ENCODE measurements around the gene KRT2.

Gene KRT2

DNA sequence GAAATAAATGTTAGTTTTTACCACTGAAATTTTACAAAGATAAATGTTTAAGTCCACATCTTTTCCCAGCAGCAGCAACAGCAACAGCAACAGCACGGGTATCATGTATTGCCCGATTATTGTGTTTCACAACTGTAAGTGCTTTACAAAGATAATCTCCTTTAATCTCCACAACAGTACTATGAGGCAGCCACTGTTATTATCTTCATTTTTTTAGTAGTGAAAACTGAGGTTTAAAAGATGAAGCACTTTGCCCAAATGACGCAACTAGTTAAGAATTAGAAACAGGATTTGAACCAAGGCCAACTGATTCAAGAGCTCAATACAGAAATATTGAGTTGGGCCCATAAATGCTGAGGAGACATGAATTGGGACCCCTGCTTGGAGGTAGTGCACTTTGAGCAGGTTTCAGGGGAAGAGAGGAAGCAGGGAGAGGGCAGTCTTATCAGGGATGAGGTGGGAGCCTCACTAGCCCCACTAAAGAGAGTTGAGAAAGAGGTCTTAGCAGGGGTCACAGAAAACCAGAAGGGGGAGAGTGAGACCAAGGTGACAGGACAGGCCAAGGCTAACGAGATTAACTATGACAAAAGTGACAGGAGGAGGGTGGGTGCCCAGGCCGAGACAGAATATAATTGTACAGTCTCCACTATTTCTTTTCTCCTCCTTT is 15.3 kb downstream of the KRT2 start:
- no peak overlapping the region for H3K4me3 ChIP-seq (ENCODE audit: low read length)
- peak; percentile 11 for DNase-seq (ENCODE audit: low read depth)
- TF ChIP-seq, protein P1, sequence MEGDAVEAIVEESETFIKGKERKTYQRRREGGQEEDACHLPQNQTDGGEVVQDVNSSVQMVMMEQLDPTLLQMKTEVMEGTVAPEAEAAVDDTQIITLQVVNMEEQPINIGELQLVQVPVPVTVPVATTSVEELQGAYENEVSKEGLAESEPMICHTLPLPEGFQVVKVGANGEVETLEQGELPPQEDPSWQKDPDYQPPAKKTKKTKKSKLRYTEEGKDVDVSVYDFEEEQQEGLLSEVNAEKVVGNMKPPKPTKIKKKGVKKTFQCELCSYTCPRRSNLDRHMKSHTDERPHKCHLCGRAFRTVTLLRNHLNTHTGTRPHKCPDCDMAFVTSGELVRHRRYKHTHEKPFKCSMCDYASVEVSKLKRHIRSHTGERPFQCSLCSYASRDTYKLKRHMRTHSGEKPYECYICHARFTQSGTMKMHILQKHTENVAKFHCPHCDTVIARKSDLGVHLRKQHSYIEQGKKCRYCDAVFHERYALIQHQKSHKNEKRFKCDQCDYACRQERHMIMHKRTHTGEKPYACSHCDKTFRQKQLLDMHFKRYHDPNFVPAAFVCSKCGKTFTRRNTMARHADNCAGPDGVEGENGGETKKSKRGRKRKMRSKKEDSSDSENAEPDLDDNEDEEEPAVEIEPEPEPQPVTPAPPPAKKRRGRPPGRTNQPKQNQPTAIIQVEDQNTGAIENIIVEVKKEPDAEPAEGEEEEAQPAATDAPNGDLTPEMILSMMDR (conservative IDR thresholded peaks at IDR 0.05; ENCODE audit: low read depth, low read length) = no peak

DNA sequence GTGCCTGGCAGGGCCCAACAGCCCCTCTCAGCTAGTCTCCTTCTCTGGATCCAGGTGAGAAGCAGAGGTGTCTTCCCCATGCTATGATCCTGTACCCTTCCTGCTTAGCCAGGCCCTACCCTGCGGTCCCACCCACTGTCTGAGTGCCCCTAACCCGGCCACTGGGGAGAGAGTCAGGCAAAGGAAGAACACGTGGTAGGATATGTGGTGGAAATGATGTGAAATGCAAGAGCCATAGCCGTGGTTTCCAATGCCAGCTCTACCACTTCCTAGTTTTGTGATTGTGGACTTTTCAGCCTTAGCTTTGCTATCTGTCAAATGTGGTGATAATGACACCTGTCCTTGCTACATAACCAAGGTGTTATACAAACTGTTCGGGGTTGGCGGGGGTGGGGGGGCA is 15.8 kb downstream of the KRT2 start:
- DNase-seq (ENCODE audit: low read depth) = no peak
- H3K4me3 ChIP-seq (ENCODE audit: low read length) = no peak overlapping the region
- TF ChIP-seq, protein P1 (conservative IDR thresholded peaks at IDR 0.05; ENCODE audit: low read depth, low read length) = no peak

DNA sequence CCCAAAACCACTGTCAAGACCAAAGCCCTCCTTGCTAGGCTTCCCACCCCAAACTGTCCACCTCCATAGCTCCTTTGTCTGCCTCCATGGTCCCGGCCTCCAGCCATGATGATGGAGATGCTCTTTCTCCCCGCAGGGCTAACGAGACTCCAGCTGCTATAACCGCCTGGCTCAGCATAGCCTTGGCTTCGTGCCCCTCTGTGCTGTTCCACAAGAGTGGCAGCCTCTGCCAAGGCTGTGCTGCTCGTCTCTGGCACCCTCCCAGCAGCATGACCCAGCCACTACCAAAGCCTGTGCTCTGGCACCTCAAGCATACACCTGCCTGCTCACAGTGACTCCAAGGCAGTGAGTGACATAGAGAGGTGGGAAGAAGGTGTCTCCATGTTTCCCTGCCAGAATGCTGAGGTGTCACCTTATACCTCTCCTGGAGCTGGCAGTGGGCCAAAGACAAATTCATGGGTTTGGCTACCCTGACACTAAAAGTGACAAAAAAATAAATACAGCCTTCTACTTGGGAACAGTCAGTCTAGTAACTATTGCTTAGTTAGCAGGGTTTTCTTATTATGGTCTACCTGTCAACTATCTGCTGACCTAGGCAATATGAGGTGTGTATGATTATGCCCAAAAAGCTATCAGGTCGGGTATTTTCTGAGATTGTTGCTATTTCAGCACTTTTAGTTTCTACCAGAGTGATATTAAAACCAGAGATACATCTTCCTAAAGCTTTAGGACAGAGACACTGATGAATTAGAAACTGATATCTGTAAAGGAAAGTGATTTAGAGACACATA is 17.6 kb downstream of the KRT2 start:
- no peak overlapping the region for H3K4me3 ChIP-seq (ENCODE audit: low read length)
- no peak for DNase-seq (ENCODE audit: low read depth)
- TF ChIP-seq, protein P1 (conservative IDR thresholded peaks at IDR 0.05; ENCODE audit: low read depth, low read length) = no peak

DNA sequence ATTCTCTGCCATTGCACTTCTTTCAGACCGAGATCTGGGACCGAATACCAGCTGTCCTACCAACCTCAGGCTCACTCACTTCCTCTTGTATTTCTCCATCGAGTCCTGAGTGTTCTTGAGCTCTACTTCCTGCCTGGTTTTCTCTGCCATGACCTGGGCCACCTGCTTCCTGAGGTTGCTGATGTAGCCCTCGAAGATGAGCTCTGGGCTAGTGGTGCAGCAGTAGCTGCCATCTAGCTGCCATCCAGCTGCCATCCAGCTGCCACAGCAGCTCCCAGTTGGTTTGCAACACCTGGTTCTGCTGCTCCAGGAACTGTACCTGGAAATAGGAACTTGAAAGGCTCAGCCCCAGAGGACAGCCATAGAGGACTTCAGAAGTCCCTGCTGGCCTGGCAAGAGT is 18.6 kb downstream of the KRT2 start:
- no peak for DNase-seq (ENCODE audit: low read depth)

DNA sequence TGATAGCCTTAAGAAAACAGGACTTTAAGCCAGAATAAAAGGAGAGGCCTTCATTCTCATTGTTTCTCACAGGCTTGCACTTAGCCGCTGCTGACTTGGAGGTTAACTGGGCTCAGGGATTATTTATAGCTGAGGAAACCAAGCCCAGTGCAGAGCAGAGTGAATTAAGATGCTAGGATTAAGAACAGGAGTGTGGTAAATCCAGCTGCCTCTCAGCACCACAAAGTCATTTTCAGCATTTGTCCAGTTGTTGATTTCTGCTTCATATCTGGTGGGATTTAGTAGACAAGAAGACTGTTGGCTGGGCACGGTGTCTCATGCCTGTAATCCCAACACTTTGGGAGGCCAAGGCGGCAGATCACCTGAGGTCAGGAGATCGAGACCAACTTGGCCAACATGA is 19.4 kb downstream of the KRT2 start:
- no peak overlapping the region for H3K4me3 ChIP-seq (ENCODE audit: low read length)
- TF ChIP-seq, protein P1 (conservative IDR thresholded peaks at IDR 0.05; ENCODE audit: low read depth, low read length) = no peak
- no peak for DNase-seq (ENCODE audit: low read depth)

More for the DNA sequence above, 18.6 kb downstream of the KRT2 start:
- H3K4me3 ChIP-seq (ENCODE audit: low read length) = no peak overlapping the region
- TF ChIP-seq, protein P1 (conservative IDR thresholded peaks at IDR 0.05; ENCODE audit: low read depth, low read length) = no peak

DNA sequence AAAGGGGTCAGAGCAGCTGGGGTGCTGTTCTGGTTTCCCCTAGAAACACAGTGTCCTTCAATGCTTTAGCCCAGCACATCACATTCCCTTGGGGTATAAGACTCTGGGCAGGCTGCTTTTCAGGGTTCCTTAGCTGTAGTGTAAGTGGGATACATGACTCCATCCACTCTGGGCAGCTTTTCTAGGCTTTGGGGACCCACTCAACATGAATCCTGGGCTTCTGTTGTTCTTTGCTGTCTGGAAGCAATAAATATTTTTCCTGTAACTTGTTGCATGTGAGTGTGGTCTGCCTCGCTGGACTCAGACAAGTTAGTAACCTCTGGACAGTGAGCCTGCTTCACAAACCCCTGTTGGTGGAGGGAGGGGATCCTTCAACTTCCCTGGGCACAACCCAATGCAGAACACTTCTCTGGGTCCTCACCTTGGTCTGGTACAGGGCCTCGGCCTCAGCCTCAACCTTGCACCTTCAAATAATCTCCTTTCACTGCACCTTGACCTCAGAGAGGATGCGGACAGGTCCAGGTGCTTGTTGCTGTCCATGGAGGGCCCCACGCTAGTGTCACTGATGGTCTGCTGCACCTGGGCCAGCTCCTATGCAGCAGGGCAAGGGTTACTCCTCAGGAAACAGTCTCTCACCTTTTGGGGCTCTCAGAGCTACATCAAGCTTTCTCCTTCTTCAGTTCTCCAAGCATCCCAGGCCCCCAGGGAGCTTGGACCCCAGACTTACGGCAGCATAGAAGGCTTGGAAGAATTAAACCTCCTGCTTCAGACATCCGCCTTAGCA is 20.1 kb downstream of the KRT2 start:
- no peak overlapping the region for H3K4me3 ChIP-seq (ENCODE audit: low read length)
- DNase-seq (ENCODE audit: low read depth) = no peak
- TF ChIP-seq, protein P1 (conservative IDR thresholded peaks at IDR 0.05; ENCODE audit: low read depth, low read length) = no peak

All from retinal pigment epithelial cell (primary cell).